Adrenal gland (tissue), 5 donors: Measurements from ENCODE around the gene KIF2A.

ENCODE experiments used
- POLR2A ChIP-seq, 2 donors: fragments of 450-650 bp; IDR thresholded peaks; one replicate each; pipeline ENCODE4 v1.6.1; 2017; ENCODE audit warnings: antibody characterized with exemption in 2 of 2, mild to moderate bottlenecking in 2 of 2, moderate library complexity in 1 of 2
- TF ChIP-seq, protein P1 (sequence below), 6 experiments: fragments of 450-650 bp in 4 of 6; fragments of 200-600 bp in 2 of 6; sonication (generic) in 1 of 6; IDR thresholded peaks; 1 replicate in 5 of 6; 2 replicates in 1 of 6; pipeline versions ENCODE4 v1.5.1 to v1.8.0; 2016 to 2021; ENCODE audit warnings: antibody characterized with exemption in 6 of 6, mild to moderate bottlenecking in 2 of 6, moderate library complexity in 1 of 6
- donor health status: DM: no; HTN: no; CAD: no.

- TF ChIP-seq, protein P1, sequence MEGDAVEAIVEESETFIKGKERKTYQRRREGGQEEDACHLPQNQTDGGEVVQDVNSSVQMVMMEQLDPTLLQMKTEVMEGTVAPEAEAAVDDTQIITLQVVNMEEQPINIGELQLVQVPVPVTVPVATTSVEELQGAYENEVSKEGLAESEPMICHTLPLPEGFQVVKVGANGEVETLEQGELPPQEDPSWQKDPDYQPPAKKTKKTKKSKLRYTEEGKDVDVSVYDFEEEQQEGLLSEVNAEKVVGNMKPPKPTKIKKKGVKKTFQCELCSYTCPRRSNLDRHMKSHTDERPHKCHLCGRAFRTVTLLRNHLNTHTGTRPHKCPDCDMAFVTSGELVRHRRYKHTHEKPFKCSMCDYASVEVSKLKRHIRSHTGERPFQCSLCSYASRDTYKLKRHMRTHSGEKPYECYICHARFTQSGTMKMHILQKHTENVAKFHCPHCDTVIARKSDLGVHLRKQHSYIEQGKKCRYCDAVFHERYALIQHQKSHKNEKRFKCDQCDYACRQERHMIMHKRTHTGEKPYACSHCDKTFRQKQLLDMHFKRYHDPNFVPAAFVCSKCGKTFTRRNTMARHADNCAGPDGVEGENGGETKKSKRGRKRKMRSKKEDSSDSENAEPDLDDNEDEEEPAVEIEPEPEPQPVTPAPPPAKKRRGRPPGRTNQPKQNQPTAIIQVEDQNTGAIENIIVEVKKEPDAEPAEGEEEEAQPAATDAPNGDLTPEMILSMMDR (IDR thresholded peaks at IDR 0.05) = no peak
- TF ChIP-seq POLR2A (IDR thresholded peaks at IDR 0.05) = no peak
Observed at GRCh38 chr5:62395210-62395950, 89.4 kb downstream of the KIF2A start.
